GM18505 (cell line): ENCODE results near the gene NFIB.

Experiments used
- ATAC-seq: cut with Tn5 transposase; IDR thresholded peaks from one replicate; pipeline ENCODE4 v1.9.1; 2021; ENCODE audit not compliant: unreplicated experiment
- POLR2A ChIP-seq: IDR thresholded peaks from 4 replicates; pipeline ENCODE4 v1.6.1; 2011; ENCODE audit warnings: borderline replicate concordance; ENCODE audit not compliant: insufficient read depth, insufficient read length; ENCODE audit errors: extremely low read depth

Gene NFIB

GRCh38 chr9:14300588-14300987, 13.4 kb downstream of the NFIB start:
- ATAC-seq = no peak
- TF ChIP-seq POLR2A = no peak

GRCh38 chr9:14300040-14300439, 13.9 kb downstream of the NFIB start:
- no peak for ATAC-seq
- no peak for TF ChIP-seq POLR2A

- TF ChIP-seq POLR2A = no peak
- no peak for ATAC-seq
These were observed 15.3 kb downstream of the NFIB start for GRCh38 chr9:14298601-14299022.

- ATAC-seq = no peak
- no peak for TF ChIP-seq POLR2A
These were observed 17.3 kb downstream of the NFIB start for GRCh38 chr9:14296495-14297113.

GRCh38 chr9:14294659-14295058, 19.3 kb downstream of the NFIB start:
- TF ChIP-seq POLR2A = no peak
- ATAC-seq = no peak

- no peak for ATAC-seq
- no peak for TF ChIP-seq POLR2A
These were observed 20.1 kb downstream of the NFIB start for GRCh38 chr9:14293801-14294200.

- no peak for TF ChIP-seq POLR2A
- no peak for ATAC-seq
These were observed 21.7 kb downstream of the NFIB start for GRCh38 chr9:14292181-14292739.

- ATAC-seq = no peak
- TF ChIP-seq POLR2A = no peak
These were observed 24.0 kb downstream of the NFIB start for GRCh38 chr9:14289916-14290315.

- TF ChIP-seq POLR2A = no peak
- no peak for ATAC-seq
These were observed 25.5 kb downstream of the NFIB start for GRCh38 chr9:14288433-14288832.

GRCh38 chr9:14286121-14286520, 27.8 kb downstream of the NFIB start:
- no peak for ATAC-seq
- TF ChIP-seq POLR2A = no peak

- ATAC-seq = no peak
- TF ChIP-seq POLR2A = no peak
These were observed 30.7 kb downstream of the NFIB start for GRCh38 chr9:14283276-14283675.

GRCh38 chr9:14281876-14282275, 32.1 kb downstream of the NFIB start:
- no peak for TF ChIP-seq POLR2A
- ATAC-seq = no peak

GRCh38 chr9:14281136-14281795, 32.7 kb downstream of the NFIB start:
- no peak for TF ChIP-seq POLR2A
- no peak for ATAC-seq

- TF ChIP-seq POLR2A = no peak
- ATAC-seq = no peak
These were observed 34.3 kb downstream of the NFIB start for GRCh38 chr9:14279671-14280070.
